ENCODE results near the gene MPP2. TPM values are rescaled to one million over a fixed set of nuclear protein-coding genes. Genes with fewer than 3 reads are reported as not detected.
A peak's percentile ranks its signal among the peaks of the same experiment; 100 is the strongest.

Gene MPP2
- 10 to 100 TPM; 11.9 to 15.6 TPM for total RNA-seq

GRCh38 chr17:43907425-43907981 is at the start of gene MPP2:
TSS of gene MPP2 (minus strand) at chr17:43907536. CDS start at chr17:43904460, 3,076 bp downstream.
- peaks cover 0 to 32% of the 10 kb centered on the region in 2 donors for H3K4me1 ChIP-seq
- H3K27ac ChIP-seq: peak within 1 kb of the TSS; percentile 88 to 90
- H3K4me3 ChIP-seq: peak within 1 kb of the TSS; percentile 67 to 84
- no peaks in the 10 kb centered on the region for H3K27me3 ChIP-seq
- no peaks in the 10 kb centered on the region for H3K36me3 ChIP-seq
- no peaks in the 10 kb centered on the region for H3K9me3 ChIP-seq
- peak; percentile 75 for DNase-seq (ENCODE audit: low spot score)
- TF ChIP-seq CTCF (IDR thresholded peaks at IDR 0.05): peak; percentile 20 to 45

GRCh38 chr17:43956222-43956621 is 48.9 kb upstream of the MPP2 start:
- Histone ChIP-seq H3K4me3 (no peak overlapping the region), H3K27ac (no peak overlapping the region), H3K9me3 (no peaks in the 10 kb centered on the region), H3K36me3 (no peaks in the 10 kb centered on the region), H3K4me1 (peaks cover 0 to 12% of the 10 kb centered on the region in 2 donors), H3K27me3 (peaks cover 11 to 23% of the 10 kb centered on the region in 2 donors)
- no peak for DNase-seq (ENCODE audit: low spot score)
- no peak for TF ChIP-seq CTCF (IDR thresholded peaks at IDR 0.05)

GRCh38 chr17:43953746-43954145 is 46.4 kb upstream of the MPP2 start, which contains the start of gene PYY:
TSS of gene PYY (minus strand) at chr17:43953940. CDS start at chr17:43953483, 457 bp downstream.
- no peaks in the 10 kb centered on the region for H3K9me3 ChIP-seq
- peak within 1 kb of the TSS in 1 of 2 donors; percentile 19 for H3K4me3 ChIP-seq
- DNase-seq (ENCODE audit: low spot score): no peak
- no peak within 1 kb of the TSS for H3K27ac ChIP-seq
- no peak for TF ChIP-seq CTCF (IDR thresholded peaks at IDR 0.05)
- H3K27me3 ChIP-seq: peaks cover 11 to 24% of the 10 kb centered on the region in 2 donors
- peaks cover 0 to 12% of the 10 kb centered on the region in 2 donors for H3K4me1 ChIP-seq
- no peaks in the 10 kb centered on the region for H3K36me3 ChIP-seq

GRCh38 chr17:43952724-43953666 is 45.7 kb upstream of the MPP2 start:
- Histone ChIP-seq H3K27me3 (peaks cover 11 to 24% of the 10 kb centered on the region in 2 donors), H3K27ac (no peak overlapping the region), H3K4me3 (peak overlapping the region in 1 of 2 donors; percentile 19), H3K9me3 (no peaks in the 10 kb centered on the region), H3K36me3 (no peaks in the 10 kb centered on the region), H3K4me1 (peaks cover 0 to 12% of the 10 kb centered on the region in 2 donors)
- DNase-seq (ENCODE audit: low spot score): no peak
- no peak for TF ChIP-seq CTCF (IDR thresholded peaks at IDR 0.05)

- no peaks in the 10 kb centered on the region for H3K36me3 ChIP-seq
- H3K4me3 ChIP-seq: peak overlapping the region in 1 of 2 donors; percentile 19
- TF ChIP-seq CTCF (IDR thresholded peaks at IDR 0.05): no peak
- H3K27ac ChIP-seq: no peak overlapping the region
- no peak for DNase-seq (ENCODE audit: low spot score)
- H3K27me3 ChIP-seq: peaks cover 11 to 24% of the 10 kb centered on the region in 2 donors
- no peaks in the 10 kb centered on the region for H3K9me3 ChIP-seq
- H3K4me1 ChIP-seq: peaks cover 0 to 12% of the 10 kb centered on the region in 2 donors
Measured at GRCh38 chr17:43952351-43952723, 45.0 kb upstream of the MPP2 start.

Measured in right atrium auricular region (tissue), 2 donors.